Keratinocyte (primary cell): Measurements from ENCODE around the gene ALLC.

Experiments used
- CTCF ChIP-seq, 3 experiments: IDR thresholded peaks in 1 of 3; conservative IDR thresholded peaks in 1 of 3; optimal IDR thresholded peaks in 1 of 3; 2 replicates in 2 of 3; 3 replicates in 1 of 3; pipeline versions ENCODE3 to v1.5.1; 2011; ENCODE audit warnings: low read length in 3 of 3, mild to moderate bottlenecking in 3 of 3, moderate library complexity in 2 of 3, control low read depth in 1 of 3, inconsistent platforms in 1 of 3; ENCODE audit not compliant: insufficient read depth in 2 of 3; ENCODE audit errors: extremely low read depth in 1 of 3
- EZH2 ChIP-seq: IDR thresholded peaks from one replicate; pipeline ENCODE4 v1.6.1; 2012; ENCODE audit warnings: inconsistent platforms, mild to moderate bottlenecking, low read length, moderate library complexity

- TF ChIP-seq CTCF (optimal IDR thresholded peaks at IDR 0.05 in 1 of 3, IDR thresholded peaks at IDR 0.05 in 1 of 3, conservative IDR thresholded peaks at IDR 0.05 in 1 of 3; ENCODE audit: extremely low read depth in 1 of 3, insufficient read depth in 2 of 3, low read length in 3 of 3) (no peak), EZH2 (no peak)
Measured at GRCh38 chr2:3674066-3674845, 16.3 kb downstream of the ALLC start.
